CD4-positive, alpha-beta T cell (primary cell): ENCODE data around the gene WDR93. TPM values are rescaled to one million over a fixed set of nuclear protein-coding genes. Genes with fewer than 3 reads are reported as not detected.

Experiments used
- ATAC-seq: fragments of 200-7000 bp; cut with Tn5 transposase; one replicate; pipeline ENCODE4 v1.10.0; 2022; ENCODE audit warnings: mild to moderate bottlenecking; ENCODE audit not compliant: poor library complexity
- CTCF ChIA-PET: fragments of 350-600 bp; sonication (Branson Sonifier 250); formaldehyde crosslinking; loops from one replicate; lab custom pipeline; 2021; ENCODE audit warnings: antibody characterized with exemption, inconsistent platforms; lab: Charles Lee
- POLR2A ChIA-PET: fragments of 350-600 bp; sonication (Branson Sonifier 250); formaldehyde crosslinking; loops from one replicate; lab custom pipeline; 2021; ENCODE audit warnings: antibody characterized with exemption, inconsistent platforms; lab: Charles Lee
- DNase-seq, 14 experiments: peaks; one replicate each; pipeline ENCODE4 v3.0.0-alpha.2; 2013 to 2020; ENCODE audit warnings: mixed read lengths in 2 of 14
- H3K27ac ChIP-seq, 2 donors: one replicate each; pipeline versions ENCODE4 v1.5.1 to v1.7.0; 2013; ENCODE audit warnings: low read length in 2 of 2, low read depth in 1 of 2, mild to moderate bottlenecking in 1 of 2
- H3K27me3 ChIP-seq, 2 experiments: 1 replicate in 1 of 2; 2 replicates in 1 of 2; pipeline versions ENCODE4 v1.6.1 to v1.7.0; 2013; ENCODE audit warnings: low read length in 2 of 2, control low read depth in 1 of 2, mild to moderate bottlenecking in 1 of 2, moderate library complexity in 1 of 2; ENCODE audit not compliant: insufficient read depth in 2 of 2, control insufficient read depth in 1 of 2
- H3K36me3 ChIP-seq: one replicate; pipeline ENCODE4 v1.6.1; 2013; ENCODE audit warnings: low read length, control low read depth; ENCODE audit not compliant: insufficient read depth
- H3K4me1 ChIP-seq: one replicate; pipeline ENCODE4 v1.6.1; 2013; ENCODE audit warnings: low read length, control low read depth; ENCODE audit not compliant: insufficient read depth
- H3K4me3 ChIP-seq: one replicate; pipeline ENCODE4 v1.5.1; 2013; ENCODE audit warnings: mild to moderate bottlenecking, low read length, moderate library complexity
- H3K9me3 ChIP-seq, 2 experiments: 1 replicate in 1 of 2; 2 replicates in 1 of 2; pipeline versions ENCODE4 v1.6.1 to v1.7.0; 2013; ENCODE audit warnings: low read length in 2 of 2, mild to moderate bottlenecking in 2 of 2, control low read depth in 1 of 2, moderate library complexity in 1 of 2; ENCODE audit not compliant: control insufficient read depth in 1 of 2, insufficient read depth in 1 of 2
- H3K27ac Mint-ChIP-seq: one replicate; pipeline ENCODE4 v1.8.0; 2020; ENCODE audit warnings: mixed read lengths
- H3K27me3 Mint-ChIP-seq: one replicate; pipeline ENCODE4 v1.8.0; 2021; ENCODE audit warnings: mixed read lengths
- H3K36me3 Mint-ChIP-seq: one replicate; pipeline ENCODE4 v1.8.0; 2021; ENCODE audit warnings: low read depth, mixed read lengths
- H3K4me1 Mint-ChIP-seq: one replicate; pipeline ENCODE4 v1.8.0; 2021; ENCODE audit warnings: low read depth, mixed read lengths
- H3K4me3 Mint-ChIP-seq: one replicate; pipeline ENCODE4 v1.8.0; 2020; ENCODE audit warnings: mild to moderate bottlenecking, mixed read lengths
- H3K9me3 Mint-ChIP-seq: one replicate; pipeline ENCODE4 v1.8.0; 2020; ENCODE audit warnings: mixed read lengths
- intact Hi-C, 2 experiments: fragments of 100-400 bp; cut with DNase I in 1 of 2; cut with micrococcal nuclease in 1 of 2; formaldehyde crosslinking; loops; one replicate each; pipeline versions ENCODE4 v1.15.1 to v1.9.0; 2023 to 2025; cut with DNase I, micrococcal nuclease
- total RNA-seq, 174 experiments: library from RNA in 2 of 174; stranded (reverse) in 2 of 174; gene quantifications; one replicate each; pipeline ENCODE4 v1.2.3 and lab custom pipeline; 2021 to 2026
- TF ChIP-seq, protein P1 (sequence below): fragments of 200-600 bp; IDR thresholded peaks from one replicate; pipeline ENCODE4 v1.8.0; 2022; ENCODE audit warnings: antibody characterized with exemption, mild to moderate bottlenecking

The WDR93 gene
- total RNA-seq, 2 experiments from 2014 or later = not detected

- H3K36me3 Mint-ChIP-seq = no peaks in the 10 kb centered on the region
- H3K4me3 Mint-ChIP-seq = no peak overlapping the region
- peaks cover 10% of the 10 kb centered on the region for H3K4me1 ChIP-seq
- CTCF ChIA-PET = no interaction called here
- TF ChIP-seq, protein P1, sequence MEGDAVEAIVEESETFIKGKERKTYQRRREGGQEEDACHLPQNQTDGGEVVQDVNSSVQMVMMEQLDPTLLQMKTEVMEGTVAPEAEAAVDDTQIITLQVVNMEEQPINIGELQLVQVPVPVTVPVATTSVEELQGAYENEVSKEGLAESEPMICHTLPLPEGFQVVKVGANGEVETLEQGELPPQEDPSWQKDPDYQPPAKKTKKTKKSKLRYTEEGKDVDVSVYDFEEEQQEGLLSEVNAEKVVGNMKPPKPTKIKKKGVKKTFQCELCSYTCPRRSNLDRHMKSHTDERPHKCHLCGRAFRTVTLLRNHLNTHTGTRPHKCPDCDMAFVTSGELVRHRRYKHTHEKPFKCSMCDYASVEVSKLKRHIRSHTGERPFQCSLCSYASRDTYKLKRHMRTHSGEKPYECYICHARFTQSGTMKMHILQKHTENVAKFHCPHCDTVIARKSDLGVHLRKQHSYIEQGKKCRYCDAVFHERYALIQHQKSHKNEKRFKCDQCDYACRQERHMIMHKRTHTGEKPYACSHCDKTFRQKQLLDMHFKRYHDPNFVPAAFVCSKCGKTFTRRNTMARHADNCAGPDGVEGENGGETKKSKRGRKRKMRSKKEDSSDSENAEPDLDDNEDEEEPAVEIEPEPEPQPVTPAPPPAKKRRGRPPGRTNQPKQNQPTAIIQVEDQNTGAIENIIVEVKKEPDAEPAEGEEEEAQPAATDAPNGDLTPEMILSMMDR = no peak
- POLR2A ChIA-PET = no interaction called here
- H3K9me3 ChIP-seq = peaks cover 3 to 11% of the 10 kb centered on the region in 2 experiments
- H3K27me3 ChIP-seq = no peaks in the 10 kb centered on the region
- H3K27ac ChIP-seq = no peak overlapping the region
- H3K27ac Mint-ChIP-seq = no peak overlapping the region
- no peak for ATAC-seq
- peaks cover 30% of the 10 kb centered on the region for H3K27me3 Mint-ChIP-seq
- no peaks in the 10 kb centered on the region for H3K4me1 Mint-ChIP-seq
- no peak overlapping the region for H3K4me3 ChIP-seq
- DNase-seq = no peak
- H3K9me3 Mint-ChIP-seq = peaks cover 8% of the 10 kb centered on the region
- no peaks in the 10 kb centered on the region for H3K36me3 ChIP-seq
- intact Hi-C loops = no loop called here
These were observed 92.7 kb downstream of the WDR93 start for GRCh38 chr15:89783111-89783860.

GRCh38 chr15:89783861-89784685 lies 93.5 kb downstream of the WDR93 start:
- no peak overlapping the region for H3K4me3 Mint-ChIP-seq
- H3K27me3 ChIP-seq = no peaks in the 10 kb centered on the region
- intact Hi-C loops = no loop called here
- no peaks in the 10 kb centered on the region for H3K36me3 ChIP-seq
- ChIA-PET CTCF (no interaction called here), POLR2A (no interaction called here)
- no peak overlapping the region for H3K4me3 ChIP-seq
- TF ChIP-seq, protein P1 = no peak
- H3K9me3 ChIP-seq = peaks cover 3 to 13% of the 10 kb centered on the region in 2 experiments
- H3K27ac ChIP-seq = no peak overlapping the region
- ATAC-seq = no peak
- H3K4me1 Mint-ChIP-seq = no peaks in the 10 kb centered on the region
- H3K9me3 Mint-ChIP-seq = peaks cover 8% of the 10 kb centered on the region
- no peaks in the 10 kb centered on the region for H3K36me3 Mint-ChIP-seq
- peaks cover 10% of the 10 kb centered on the region for H3K4me1 ChIP-seq
- DNase-seq = no peak
- H3K27ac Mint-ChIP-seq = no peak overlapping the region
- peaks cover 24% of the 10 kb centered on the region for H3K27me3 Mint-ChIP-seq

- Histone ChIP-seq H3K27me3 (no peaks in the 10 kb centered on the region), H3K4me3 (no peak overlapping the region), H3K27ac (no peak overlapping the region), H3K36me3 (no peaks in the 10 kb centered on the region), H3K9me3 (peaks cover 3 to 13% of the 10 kb centered on the region in 2 experiments), H3K4me1 (peaks cover 10% of the 10 kb centered on the region)
- Mint-ChIP-seq H3K27me3 (peaks cover 20% of the 10 kb centered on the region), H3K4me3 (no peak overlapping the region), H3K36me3 (no peaks in the 10 kb centered on the region), H3K27ac (no peak overlapping the region), H3K4me1 (no peaks in the 10 kb centered on the region), H3K9me3 (peaks cover 8% of the 10 kb centered on the region)
- POLR2A ChIA-PET = no interaction called here
- intact Hi-C loops = no loop called here
- ATAC-seq (no peak), DNase-seq (no peak)
- TF ChIP-seq, protein P1 = no peak
- CTCF ChIA-PET = no interaction called here
These were observed 94.0 kb downstream of the WDR93 start for GRCh38 chr15:89784686-89784960.
